Left lung (tissue), 10 donors: ENCODE measurements around the gene GJA9. TPM values are rescaled to one million over a fixed set of nuclear protein-coding genes. Genes with fewer than 3 reads are reported as not detected.

Source experiments
- ATAC-seq: fragments of 200-7000 bp; cut with Tn5 transposase; one replicate; pipeline ENCODE4 v1.9.1; 2020; ENCODE audit warnings: moderate library complexity
- DNase-seq, 4 donors: peaks; one replicate each; pipeline ENCODE4 v3.0.0-alpha.2; 2013 to 2020
- H3K27ac ChIP-seq, 2 donors: fragments of 200-600 bp; sonication (generic) in 1 of 2; one replicate each; pipeline versions ENCODE4 v1.5.0 to v1.8.0; 2020 to 2021
- H3K27me3 ChIP-seq, 2 donors: fragments of 200-600 bp; sonication (generic) in 1 of 2; one replicate each; pipeline versions ENCODE4 v1.5.0 to v1.8.0; 2020 to 2021
- H3K36me3 ChIP-seq, 2 donors: fragments of 200-600 bp; sonication (generic) in 1 of 2; one replicate each; pipeline versions ENCODE4 v1.5.0 to v1.8.0; 2020 to 2021
- H3K4me1 ChIP-seq, 2 donors: fragments of 200-600 bp; one replicate each; pipeline ENCODE4 v1.8.0; 2021
- H3K4me3 ChIP-seq, 2 donors: fragments of 200-600 bp; sonication (generic) in 1 of 2; one replicate each; pipeline versions ENCODE4 v1.5.0 to v1.8.0; 2020 to 2021; ENCODE audit warnings: mild to moderate bottlenecking in 1 of 2
- H3K9me3 ChIP-seq, 2 donors: fragments of 200-600 bp; sonication (generic) in 1 of 2; one replicate each; pipeline versions ENCODE4 v1.5.0 to v1.8.0; 2020 to 2021
- CTCF ChIP-seq, 2 donors: fragments of 200-600 bp; sonication (generic) in 1 of 2; IDR thresholded peaks; one replicate each; pipeline versions ENCODE4 v1.5.0 to v1.8.0; 2021; ENCODE audit warnings: antibody characterized with exemption in 2 of 2
- intact Hi-C, 2 donors: fragments of 100-400 bp; cut with DNase I; formaldehyde crosslinking; loops; one replicate each; pipeline versions ENCODE4 v1.11.2 to v1.14.2; 2022
- polyA plus RNA-seq, 6 donors: library from polyadenylated mRNA; unstranded; fragments of 120-200 nt; gene quantifications; one replicate each; pipeline ENCODE4 v1.2.1, GENCODE V29; 2013; ENCODE audit not compliant: insufficient read length in 6 of 6
- total RNA-seq, 2 donors: library from RNA; stranded (reverse); fragmentation: NEBNext Ultra II Directional; extraction: Animal tissue kit (Norgen Biotek cat#: 25700); gene quantifications; one replicate each; pipeline ENCODE4 v1.2.1, GENCODE V29; 2021
- donor health status: DM: no; HTN: yes; CAD: no.
- donor health status: DM: no; HTN: no; CAD: no.

Gene GJA9
- total and polyA plus RNA-seq, 8 donors, result 0.15 to 0.81 (median 0.41) TPM; not detected in 1

GRCh38 chr1:38896169-38896568 lies 14.8 kb upstream of the GJA9 start:
- Histone ChIP-seq H3K27me3 (no peaks in the 10 kb centered on the region), H3K4me3 (no peak overlapping the region), H3K9me3 (no peaks in the 10 kb centered on the region), H3K36me3 (no peaks in the 10 kb centered on the region), H3K27ac (no peak overlapping the region), H3K4me1 (no peaks in the 10 kb centered on the region)
- no peak for TF ChIP-seq CTCF (IDR thresholded peaks at IDR 0.05)
- ATAC-seq (no peak), DNase-seq (no peak)
- intact Hi-C loops, result no loop called here

- H3K27me3 ChIP-seq, result no peaks in the 10 kb centered on the region
- no peaks in the 10 kb centered on the region for H3K9me3 ChIP-seq
- TF ChIP-seq CTCF (IDR thresholded peaks at IDR 0.05), result no peak
- no peaks in the 10 kb centered on the region for H3K36me3 ChIP-seq
- DNase-seq (no peak), ATAC-seq (no peak)
- no peaks in the 10 kb centered on the region for H3K4me1 ChIP-seq
- H3K4me3 ChIP-seq, result no peak overlapping the region
- intact Hi-C loops, result no loop called here
- H3K27ac ChIP-seq, result no peak overlapping the region
Observed at GRCh38 chr1:38892976-38893375, 11.6 kb upstream of the GJA9 start.

- Histone ChIP-seq H3K4me1 (no peaks in the 10 kb centered on the region), H3K36me3 (no peaks in the 10 kb centered on the region)
- intact Hi-C loops, result no loop called here
Observed at GRCh38 chr1:38891753-38892152, 10.4 kb upstream of the GJA9 start.

GRCh38 chr1:38889589-38889988 lies 8.2 kb upstream of the GJA9 start:
- no peak for DNase-seq
- TF ChIP-seq CTCF (IDR thresholded peaks at IDR 0.05), result no peak

More at GRCh38 chr1:38891753-38892152, 10.4 kb upstream of the GJA9 start:
- TF ChIP-seq CTCF (IDR thresholded peaks at IDR 0.05), result no peak
- Histone ChIP-seq H3K27ac (no peak overlapping the region), H3K4me3 (no peak overlapping the region), H3K9me3 (no peaks in the 10 kb centered on the region), H3K27me3 (no peaks in the 10 kb centered on the region)
- ATAC-seq (no peak), DNase-seq (no peak)

GRCh38 chr1:38888423-38889333 lies 7.3 kb upstream of the GJA9 start:
- no peaks in the 10 kb centered on the region for H3K36me3 ChIP-seq
- H3K4me1 ChIP-seq, result no peaks in the 10 kb centered on the region
- H3K27me3 ChIP-seq, result no peaks in the 10 kb centered on the region
- H3K27ac ChIP-seq, result no peak overlapping the region
- intact Hi-C loops, result no loop called here
- no peak for TF ChIP-seq CTCF (IDR thresholded peaks at IDR 0.05)
- H3K9me3 ChIP-seq, result no peaks in the 10 kb centered on the region
- DNase-seq, result no peak
- ATAC-seq, result no peak
- H3K4me3 ChIP-seq, result no peak overlapping the region

More at GRCh38 chr1:38889589-38889988, 8.2 kb upstream of the GJA9 start:
- Histone ChIP-seq H3K4me1 (no peaks in the 10 kb centered on the region), H3K27me3 (no peaks in the 10 kb centered on the region), H3K36me3 (no peaks in the 10 kb centered on the region), H3K4me3 (no peak overlapping the region), H3K27ac (no peak overlapping the region), H3K9me3 (no peaks in the 10 kb centered on the region)
- ATAC-seq, result no peak
- intact Hi-C loops, result no loop called here
